DMS53 treated with DMSO at 0.1 percent for 48 hours (cell line): ENCODE measurements around the gene FSCN2.
A peak's percentile ranks its signal among the peaks of the same experiment; 100 is the strongest.

Experiments used
- DNase-seq: peaks from one replicate; lab custom pipeline; 2025; ENCODE audit not compliant: unreplicated experiment; lab: John Stamatoyannopoulos, UW

Gene FSCN2

GRCh38 chr17:81552244-81553017 is 24.3 kb downstream of the FSCN2 start, which contains the start of gene FAAP100:
FAAP100 (minus strand) TSS chr17:81552353; CDS start chr17:81552330, 23 bp downstream.
- peak; percentile 67 for DNase-seq

GRCh38 chr17:81553018-81553615 is 24.9 kb downstream of the FSCN2 start:
- peak; percentile 90 for DNase-seq

GRCh38 chr17:81553616-81554181 is 25.5 kb downstream of the FSCN2 start:
- peak; percentile 54 for DNase-seq

- peak; percentile 95 for DNase-seq
Observed at GRCh38 chr17:81556175-81556691, 28.1 kb downstream of the FSCN2 start.

GRCh38 chr17:81556863-81557262 is 28.7 kb downstream of the FSCN2 start:
- peak; percentile 80 for DNase-seq

GRCh38 chr17:81557276-81558114 is 29.3 kb downstream of the FSCN2 start:
- DNase-seq = no peak

GRCh38 chr17:81558115-81558468 is 29.9 kb downstream of the FSCN2 start:
- no peak for DNase-seq

- DNase-seq = no peak
Observed at GRCh38 chr17:81558941-81559806, 31.0 kb downstream of the FSCN2 start.

- DNase-seq = no peak
Observed at GRCh38 chr17:81561494-81561885, 33.3 kb downstream of the FSCN2 start.

- no peak for DNase-seq
Observed at GRCh38 chr17:81563861-81564586, 35.8 kb downstream of the FSCN2 start.

GRCh38 chr17:81564778-81565177 is 36.6 kb downstream of the FSCN2 start:
- DNase-seq = no peak

GRCh38 chr17:81565231-81565630 is 37.1 kb downstream of the FSCN2 start:
- DNase-seq = no peak

- peak; percentile 71 for DNase-seq
Observed at GRCh38 chr17:81566461-81567126, 38.4 kb downstream of the FSCN2 start.

GRCh38 chr17:81567191-81567590 is 39.0 kb downstream of the FSCN2 start:
- no peak for DNase-seq

- DNase-seq = no peak
Observed at GRCh38 chr17:81568416-81568815, 40.2 kb downstream of the FSCN2 start.

- DNase-seq = no peak
Observed at GRCh38 chr17:81569986-81570514, 41.9 kb downstream of the FSCN2 start.

- DNase-seq = no peak
Observed at GRCh38 chr17:81570964-81571363, 42.8 kb downstream of the FSCN2 start.

GRCh38 chr17:81572563-81573168 is 44.5 kb downstream of the FSCN2 start:
- DNase-seq = no peak
